SK-N-SH treated with all-trans-retinoic acid at 6 μM for 48 hours (cell line): Measurements from ENCODE around the gene CASP2.

Experiments
- ATAC-seq: fragments of 200-7000 bp; cut with Tn5 transposase; 3 replicates; pipeline ENCODE4 v1.9.1; 2020; ENCODE audit warnings: mild to moderate bottlenecking, moderate library complexity
- ARNTL ChIP-seq: fragments of 450-650 bp; formaldehyde crosslinking; IDR thresholded peaks from 2 replicates; pipeline ENCODE4 v1.5.0; 2020; ENCODE audit warnings: low read depth, mild to moderate bottlenecking, moderate library complexity, borderline replicate concordance
- CREB5 ChIP-seq: fragments of 250-450 bp; sonication (Bioruptor Pico); IDR thresholded peaks from 2 replicates; pipeline ENCODE4 v1.5.1; 2020; ENCODE audit warnings: low read depth, mild to moderate bottlenecking, moderate library complexity
- CSRNP3 ChIP-seq: fragments of 250-450 bp; sonication (Bioruptor Pico); IDR thresholded peaks from 2 replicates; pipeline ENCODE4 v1.5.1; 2021; ENCODE audit warnings: mild to moderate bottlenecking, moderate library complexity
- GLIS3 ChIP-seq: fragments of 250-450 bp; sonication (Bioruptor Pico); IDR thresholded peaks from 2 replicates; pipeline ENCODE4 v1.5.0; 2020; ENCODE audit warnings: mild to moderate bottlenecking, moderate library complexity
- ISL1 ChIP-seq: fragments of 250-450 bp; sonication (Bioruptor Pico); IDR thresholded peaks from 2 replicates; pipeline ENCODE4 v2.1.2; 2022; ENCODE audit warnings: mild to moderate bottlenecking, moderate library complexity
- OSR1 ChIP-seq: fragments of 250-450 bp; sonication (Bioruptor Pico); IDR thresholded peaks from 2 replicates; pipeline ENCODE4 v1.8.0; 2022; ENCODE audit warnings: moderate library complexity, mild to moderate bottlenecking, inconsistent platforms
- PATZ1 ChIP-seq: fragments of 250-450 bp; sonication (Bioruptor Pico); IDR thresholded peaks from 2 replicates; pipeline ENCODE4 v1.8.0; 2020; ENCODE audit warnings: mild to moderate bottlenecking, moderate library complexity, borderline replicate concordance
- PPARA ChIP-seq: fragments of 250-450 bp; sonication (Bioruptor Pico); IDR thresholded peaks from 2 replicates; pipeline ENCODE4 v1.5.0; 2020; ENCODE audit warnings: mild to moderate bottlenecking, borderline replicate concordance
- RARB ChIP-seq: fragments of 250-450 bp; sonication (Bioruptor Pico); IDR thresholded peaks from 2 replicates; pipeline ENCODE4 v1.8.0; 2021; ENCODE audit warnings: mild to moderate bottlenecking, moderate library complexity
- SNAI2 ChIP-seq: fragments of 250-450 bp; sonication (Bioruptor Pico); IDR thresholded peaks from 2 replicates; pipeline ENCODE4 v1.5.0; 2020; ENCODE audit warnings: mild to moderate bottlenecking, moderate library complexity
- TCF4 ChIP-seq: fragments of 250-450 bp; sonication (Bioruptor Pico); IDR thresholded peaks from 2 replicates; pipeline ENCODE4 v1.8.0; 2021; ENCODE audit warnings: mild to moderate bottlenecking, moderate library complexity, borderline replicate concordance
- TOX ChIP-seq: fragments of 250-450 bp; sonication (Bioruptor Pico); IDR thresholded peaks from 2 replicates; pipeline ENCODE4 v1.8.0; 2021; ENCODE audit warnings: mild to moderate bottlenecking, moderate library complexity, borderline replicate concordance
- ZC3H10 ChIP-seq: fragments of 250-450 bp; sonication (Bioruptor Pico); IDR thresholded peaks from 2 replicates; pipeline ENCODE4 v1.5.1; 2021; ENCODE audit warnings: mild to moderate bottlenecking, moderate library complexity
- ZFP3 ChIP-seq: fragments of 250-450 bp; sonication (Bioruptor Pico); IDR thresholded peaks from 2 replicates; pipeline ENCODE4 v1.5.0; 2020; ENCODE audit warnings: mild to moderate bottlenecking, moderate library complexity
- ZNF565 ChIP-seq: fragments of 450-650 bp; formaldehyde crosslinking; conservative IDR thresholded peaks from 2 replicates; pipeline ENCODE4 v1.5.0; 2020; ENCODE audit warnings: low read depth, mild to moderate bottlenecking, moderate library complexity
- ZNF70 ChIP-seq: fragments of 450-650 bp; formaldehyde crosslinking; IDR thresholded peaks from 2 replicates; pipeline ENCODE4 v1.5.0; 2020; ENCODE audit warnings: mild to moderate bottlenecking, moderate library complexity
- ZNF8 ChIP-seq: fragments of 450-650 bp; formaldehyde crosslinking; IDR thresholded peaks from 2 replicates; pipeline ENCODE4 v1.5.0; 2020; ENCODE audit warnings: mild to moderate bottlenecking, moderate library complexity
- TF ChIP-seq, protein P1 (sequence below): fragments of 250-450 bp; sonication (Bioruptor Pico); IDR thresholded peaks from 2 replicates; pipeline ENCODE4 v1.8.0; 2021; ENCODE audit warnings: low read depth, mild to moderate bottlenecking, moderate library complexity, borderline replicate concordance
- TF ChIP-seq, protein P2 (sequence below): fragments of 250-450 bp; sonication (Bioruptor Pico); IDR thresholded peaks from 2 replicates; pipeline ENCODE4 v1.5.0; 2020; ENCODE audit warnings: mild to moderate bottlenecking, moderate library complexity

CASP2 gene

GRCh38 chr7:143272871-143273270 is 15.3 kb upstream of the CASP2 start:
- ATAC-seq, result no peak
- TF ChIP-seq ARNTL (CRISPR knock-in tag), result no peak
- TF ChIP-seq ZFP3, result no peak
- no peak for TF ChIP-seq OSR1 (CRISPR knock-in tag)
- no peak for TF ChIP-seq GLIS3
- no peak for TF ChIP-seq ZNF70
- TF ChIP-seq TCF4 (CRISPR knock-in tag), result no peak
- no peak for TF ChIP-seq TOX (CRISPR knock-in tag)
- TF ChIP-seq SNAI2 (CRISPR knock-in tag), result no peak
- no peak for TF ChIP-seq RARB (CRISPR knock-in tag)

DNA sequence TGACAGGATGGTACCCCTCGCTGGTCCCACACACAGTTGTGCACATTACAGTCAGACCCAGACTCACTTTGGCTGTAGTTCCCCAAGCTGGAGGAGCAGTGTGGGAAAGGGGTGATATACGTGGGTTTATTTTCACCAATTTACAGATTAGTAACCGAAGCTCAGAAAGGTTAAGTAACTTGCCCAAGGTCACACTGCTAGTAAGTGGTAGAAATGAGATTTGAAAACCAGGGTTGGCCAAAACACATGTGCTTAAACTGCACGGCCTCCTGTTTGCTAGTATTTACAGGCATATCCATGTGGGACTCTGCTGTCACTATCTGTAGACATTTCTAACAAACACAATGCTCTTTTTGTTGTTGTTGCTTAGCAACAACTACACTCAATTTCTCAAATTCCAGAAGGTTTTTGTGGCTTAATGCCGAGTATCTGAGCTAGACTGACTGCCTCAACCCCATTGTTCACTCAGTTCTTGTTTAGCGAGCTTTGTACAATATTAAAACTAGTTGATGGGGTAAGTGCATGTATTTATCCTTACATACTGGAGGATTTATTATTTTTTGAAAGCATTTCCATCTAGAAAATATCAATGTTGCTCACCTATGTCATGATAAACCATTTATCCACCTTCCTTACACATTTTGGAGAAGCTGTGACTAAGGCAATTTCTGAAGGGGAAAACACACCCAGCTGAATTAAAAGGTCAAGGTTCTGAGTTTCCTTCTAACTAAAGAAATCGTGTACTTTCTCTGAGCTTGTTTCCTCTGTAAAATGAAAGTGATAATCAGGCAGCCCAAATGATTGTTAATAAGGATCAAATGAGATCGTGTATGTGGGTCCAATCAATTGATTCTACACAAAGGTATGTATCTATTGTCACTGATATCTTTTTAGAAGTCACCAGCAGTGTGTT is 8.7 kb upstream of the CASP2 start:
- peak; percentile 93 for ATAC-seq
- TF ChIP-seq CREB5 (CRISPR knock-in tag) (no peak), OSR1 (CRISPR knock-in tag) (no peak), ZFP3 (no peak), ISL1 (no peak), TCF4 (CRISPR knock-in tag) (no peak), RARB (CRISPR knock-in tag) (no peak), PATZ1 (CRISPR knock-in tag) (no peak), TOX (CRISPR knock-in tag) (no peak), ZNF8 (CRISPR knock-in tag) (no peak), ZNF70 (no peak), CSRNP3 (no peak), ZNF565 (CRISPR knock-in tag) (no peak), PPARA (CRISPR knock-in tag) (no peak), ZC3H10 (CRISPR knock-in tag) (no peak), ARNTL (CRISPR knock-in tag) (no peak)
- TF ChIP-seq, protein P1, sequence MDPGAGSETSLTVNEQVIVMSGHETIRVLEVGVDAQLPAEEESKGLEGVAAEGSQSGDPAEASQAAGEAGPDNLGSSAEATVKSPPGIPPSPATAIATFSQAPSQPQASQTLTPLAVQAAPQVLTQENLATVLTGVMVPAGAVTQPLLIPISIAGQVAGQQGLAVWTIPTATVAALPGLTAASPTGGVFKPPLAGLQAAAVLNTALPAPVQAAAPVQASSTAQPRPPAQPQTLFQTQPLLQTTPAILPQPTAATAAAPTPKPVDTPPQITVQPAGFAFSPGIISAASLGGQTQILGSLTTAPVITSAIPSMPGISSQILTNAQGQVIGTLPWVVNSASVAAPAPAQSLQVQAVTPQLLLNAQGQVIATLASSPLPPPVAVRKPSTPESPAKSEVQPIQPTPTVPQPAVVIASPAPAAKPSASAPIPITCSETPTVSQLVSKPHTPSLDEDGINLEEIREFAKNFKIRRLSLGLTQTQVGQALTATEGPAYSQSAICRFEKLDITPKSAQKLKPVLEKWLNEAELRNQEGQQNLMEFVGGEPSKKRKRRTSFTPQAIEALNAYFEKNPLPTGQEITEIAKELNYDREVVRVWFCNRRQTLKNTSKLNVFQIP, result no peak

- TF ChIP-seq ZC3H10 (CRISPR knock-in tag) (no peak), OSR1 (CRISPR knock-in tag) (no peak), TCF4 (CRISPR knock-in tag) (no peak), RARB (CRISPR knock-in tag) (no peak), ZNF565 (CRISPR knock-in tag) (no peak)
- TF ChIP-seq, protein P1, result no peak
- TF ChIP-seq, protein P2, sequence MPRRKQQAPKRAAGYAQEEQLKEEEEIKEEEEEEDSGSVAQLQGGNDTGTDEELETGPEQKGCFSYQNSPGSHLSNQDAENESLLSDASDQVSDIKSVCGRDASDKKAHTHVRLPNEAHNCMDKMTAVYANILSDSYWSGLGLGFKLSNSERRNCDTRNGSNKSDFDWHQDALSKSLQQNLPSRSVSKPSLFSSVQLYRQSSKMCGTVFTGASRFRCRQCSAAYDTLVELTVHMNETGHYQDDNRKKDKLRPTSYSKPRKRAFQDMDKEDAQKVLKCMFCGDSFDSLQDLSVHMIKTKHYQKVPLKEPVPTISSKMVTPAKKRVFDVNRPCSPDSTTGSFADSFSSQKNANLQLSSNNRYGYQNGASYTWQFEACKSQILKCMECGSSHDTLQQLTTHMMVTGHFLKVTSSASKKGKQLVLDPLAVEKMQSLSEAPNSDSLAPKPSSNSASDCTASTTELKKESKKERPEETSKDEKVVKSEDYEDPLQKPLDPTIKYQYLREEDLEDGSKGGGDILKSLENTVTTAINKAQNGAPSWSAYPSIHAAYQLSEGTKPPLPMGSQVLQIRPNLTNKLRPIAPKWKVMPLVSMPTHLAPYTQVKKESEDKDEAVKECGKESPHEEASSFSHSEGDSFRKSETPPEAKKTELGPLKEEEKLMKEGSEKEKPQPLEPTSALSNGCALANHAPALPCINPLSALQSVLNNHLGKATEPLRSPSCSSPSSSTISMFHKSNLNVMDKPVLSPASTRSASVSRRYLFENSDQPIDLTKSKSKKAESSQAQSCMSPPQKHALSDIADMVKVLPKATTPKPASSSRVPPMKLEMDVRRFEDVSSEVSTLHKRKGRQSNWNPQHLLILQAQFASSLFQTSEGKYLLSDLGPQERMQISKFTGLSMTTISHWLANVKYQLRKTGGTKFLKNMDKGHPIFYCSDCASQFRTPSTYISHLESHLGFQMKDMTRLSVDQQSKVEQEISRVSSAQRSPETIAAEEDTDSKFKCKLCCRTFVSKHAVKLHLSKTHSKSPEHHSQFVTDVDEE, result no peak
- peak; percentile 28; the same call in 2 of the 3 replicates for ATAC-seq
Measured at GRCh38 chr7:143280160-143280559, 8.0 kb upstream of the CASP2 start.
